Chondrocyte (in vitro differentiated cells): Measurements from ENCODE around the gene ORMDL2. TPM values are rescaled to one million over a fixed set of nuclear protein-coding genes. Genes with fewer than 3 reads are reported as not detected.
A peak's percentile ranks its signal among the peaks of the same experiment; 100 is the strongest.

Experiments used
- DNase-seq: peaks from one replicate; pipeline ENCODE4 v3.0.0; 2021; ENCODE audit warnings: mixed read lengths, low spot score
- H3K27ac Mint-ChIP-seq: one replicate; pipeline ENCODE4 v1.8.0; 2021; ENCODE audit warnings: mild to moderate bottlenecking, moderate library complexity, mixed read lengths; ENCODE audit not compliant: unreplicated experiment
- H3K27me3 Mint-ChIP-seq: 2 replicates; pipeline ENCODE4 v1.8.0; 2021; ENCODE audit warnings: low read depth, mixed read lengths
- H3K36me3 Mint-ChIP-seq: 2 replicates; pipeline ENCODE4 v1.8.0; 2021; ENCODE audit warnings: low read depth, mixed read lengths
- H3K4me1 Mint-ChIP-seq: 2 replicates; pipeline ENCODE4 v1.8.0; 2021; ENCODE audit warnings: low read depth, mild to moderate bottlenecking, mixed read lengths
- H3K4me3 Mint-ChIP-seq: one replicate; pipeline ENCODE4 v1.8.0; 2021; ENCODE audit warnings: mild to moderate bottlenecking, moderate library complexity, mixed read lengths; ENCODE audit not compliant: unreplicated experiment
- H3K9me3 Mint-ChIP-seq: 2 replicates; pipeline ENCODE4 v1.8.0; 2021; ENCODE audit warnings: low read depth, mixed read lengths
- total RNA-seq: library from RNA; stranded (reverse); gene quantifications from 3 replicates; pipeline ENCODE4 v1.2.1, GENCODE V29; 2021
- TF ChIP-seq, protein P1 (sequence below): fragments of 200-600 bp; sonication (generic); IDR thresholded peaks from 2 replicates; pipeline ENCODE4 v1.5.0; 2021; ENCODE audit warnings: antibody characterized with exemption, mild to moderate bottlenecking, moderate library complexity

ORMDL2 gene
- total RNA-seq, 1 donor from 2014 or later: 31.4 TPM

DNA sequence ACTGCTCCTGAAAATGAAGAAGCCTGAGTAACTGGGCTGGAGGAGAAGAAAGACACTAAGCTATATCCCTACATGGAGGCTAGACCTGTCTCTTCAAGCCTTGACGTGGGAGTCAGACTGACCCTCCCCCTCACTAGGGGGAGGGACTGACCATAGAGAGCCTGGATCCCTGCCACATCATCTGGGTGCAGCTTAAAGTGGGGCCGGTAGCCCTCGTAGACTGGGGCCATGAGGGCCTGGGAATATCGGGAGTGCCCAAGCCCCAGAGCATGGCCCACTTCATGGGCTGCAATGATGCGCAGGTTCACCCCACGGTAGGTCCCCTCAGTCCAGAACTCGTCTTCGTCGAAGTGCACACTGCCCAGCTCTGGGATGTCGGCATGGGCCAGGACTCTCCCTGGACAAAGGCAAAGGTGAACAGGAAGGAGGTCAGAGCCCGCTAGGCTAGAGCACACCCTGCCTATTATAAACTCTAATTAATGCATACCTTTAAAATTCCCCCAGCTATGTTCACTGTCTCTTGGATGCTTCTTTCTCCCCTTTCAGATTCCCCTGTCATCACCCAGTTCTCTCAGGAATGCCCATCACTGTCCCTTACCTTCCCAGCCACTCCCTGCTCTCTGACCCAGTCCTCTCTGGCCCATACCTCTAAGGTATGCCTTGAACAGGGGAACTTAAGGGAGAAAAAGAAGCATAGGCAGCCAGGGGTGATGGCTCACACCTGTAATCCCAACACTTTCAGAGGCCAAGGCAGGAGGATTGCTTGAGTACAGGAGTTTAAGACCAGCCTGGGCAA lies 21.7 kb downstream of the ORMDL2 start:
- Mint-ChIP-seq H3K9me3 (no peaks in the 10 kb centered on the region), H3K27me3 (no peaks in the 10 kb centered on the region), H3K4me3 (no peak overlapping the region), H3K27ac (no peak overlapping the region), H3K36me3 (peaks cover 2% of the 10 kb centered on the region), H3K4me1 (peaks cover 22% of the 10 kb centered on the region)
- TF ChIP-seq, protein P1, sequence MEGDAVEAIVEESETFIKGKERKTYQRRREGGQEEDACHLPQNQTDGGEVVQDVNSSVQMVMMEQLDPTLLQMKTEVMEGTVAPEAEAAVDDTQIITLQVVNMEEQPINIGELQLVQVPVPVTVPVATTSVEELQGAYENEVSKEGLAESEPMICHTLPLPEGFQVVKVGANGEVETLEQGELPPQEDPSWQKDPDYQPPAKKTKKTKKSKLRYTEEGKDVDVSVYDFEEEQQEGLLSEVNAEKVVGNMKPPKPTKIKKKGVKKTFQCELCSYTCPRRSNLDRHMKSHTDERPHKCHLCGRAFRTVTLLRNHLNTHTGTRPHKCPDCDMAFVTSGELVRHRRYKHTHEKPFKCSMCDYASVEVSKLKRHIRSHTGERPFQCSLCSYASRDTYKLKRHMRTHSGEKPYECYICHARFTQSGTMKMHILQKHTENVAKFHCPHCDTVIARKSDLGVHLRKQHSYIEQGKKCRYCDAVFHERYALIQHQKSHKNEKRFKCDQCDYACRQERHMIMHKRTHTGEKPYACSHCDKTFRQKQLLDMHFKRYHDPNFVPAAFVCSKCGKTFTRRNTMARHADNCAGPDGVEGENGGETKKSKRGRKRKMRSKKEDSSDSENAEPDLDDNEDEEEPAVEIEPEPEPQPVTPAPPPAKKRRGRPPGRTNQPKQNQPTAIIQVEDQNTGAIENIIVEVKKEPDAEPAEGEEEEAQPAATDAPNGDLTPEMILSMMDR: no peak
- no peak for DNase-seq

DNA sequence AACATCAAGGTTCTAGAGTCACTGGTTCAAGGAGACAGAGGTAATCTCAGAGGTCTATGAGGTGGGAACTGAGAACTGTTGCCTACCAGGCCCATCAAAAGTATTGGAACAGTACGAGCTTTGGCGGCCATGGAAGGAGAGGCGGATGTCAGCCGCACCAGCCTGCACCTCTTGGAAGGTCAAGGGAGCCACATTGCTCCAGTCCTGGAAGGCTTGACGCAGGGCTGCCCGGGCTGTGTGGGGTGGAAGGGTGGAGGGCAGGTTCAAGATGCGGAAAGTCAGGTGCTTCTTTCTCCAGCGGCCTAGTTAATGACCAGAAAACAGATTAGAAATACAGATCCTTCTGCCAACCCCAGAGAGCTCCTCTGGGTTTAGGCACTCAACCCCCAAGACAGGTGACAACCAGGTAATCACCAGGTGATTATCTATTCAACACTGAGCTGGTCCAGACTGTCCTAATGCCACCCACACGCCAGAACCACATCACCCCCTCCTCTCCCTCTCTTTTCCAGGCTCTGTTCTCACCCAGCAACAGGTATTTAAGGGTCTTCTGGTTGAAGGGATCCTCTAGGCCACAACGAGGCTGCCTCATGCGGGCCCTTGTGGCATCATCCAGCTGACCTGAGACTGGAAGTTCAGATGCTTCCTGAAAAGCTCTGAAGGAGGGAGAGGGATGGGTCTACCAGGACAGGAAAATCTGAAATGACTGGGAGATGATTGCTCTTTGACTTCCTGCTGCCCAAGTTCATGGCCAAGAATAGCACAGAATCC lies 22.9 kb downstream of the ORMDL2 start:
- Mint-ChIP-seq H3K36me3 (peaks cover 2% of the 10 kb centered on the region), H3K4me3 (no peak overlapping the region), H3K4me1 (peaks cover 30% of the 10 kb centered on the region), H3K27ac (no peak overlapping the region), H3K9me3 (no peaks in the 10 kb centered on the region), H3K27me3 (no peaks in the 10 kb centered on the region)
- no peak for DNase-seq
- TF ChIP-seq, protein P1: no peak

DNA sequence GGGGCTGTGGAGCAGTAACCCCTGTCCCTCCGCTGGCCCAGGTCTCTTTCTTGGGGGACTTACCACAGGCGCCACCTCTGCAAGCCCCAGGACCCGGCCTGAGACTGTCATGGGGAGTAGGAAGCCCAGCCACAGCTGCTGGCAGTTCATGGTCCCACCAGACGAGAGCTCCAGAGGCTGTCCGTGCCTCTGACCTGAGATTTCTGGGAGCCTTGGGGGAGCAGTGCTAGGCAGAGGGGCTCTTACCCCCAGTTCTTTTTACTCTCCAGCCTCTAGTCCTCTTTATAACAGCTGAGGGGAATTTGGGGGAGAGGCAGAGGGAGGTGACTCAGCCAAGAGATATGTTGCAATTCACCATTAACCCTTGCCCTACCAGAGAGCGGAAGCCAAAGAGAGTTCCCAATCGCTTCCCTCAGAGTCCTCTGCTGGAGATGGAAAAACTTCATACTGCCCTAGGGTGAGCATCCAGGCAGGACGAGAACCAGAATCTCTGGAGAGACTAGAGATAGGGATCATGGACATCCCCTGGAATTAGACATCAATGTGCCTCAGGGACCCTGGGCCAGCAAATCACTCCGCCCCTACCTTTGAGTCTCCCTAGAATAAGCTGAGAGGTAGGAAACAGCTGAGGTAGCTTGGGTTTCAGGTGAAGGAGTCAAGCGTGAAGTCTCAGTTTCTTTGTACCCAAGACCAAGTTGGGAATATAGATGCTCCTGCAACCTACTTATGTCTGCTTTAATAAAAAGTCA lies 25.0 kb downstream of the ORMDL2 start, which contains the start of gene MMP19:
TSS of gene MMP19 (minus strand) at position 256 of the 749 bp plus-strand sequence. CDS start at position 150, 106 bp downstream.
- TF ChIP-seq, protein P1: peak; percentile 42
- Mint-ChIP-seq H3K9me3 (no peaks in the 10 kb centered on the region), H3K36me3 (peaks cover 2% of the 10 kb centered on the region), H3K27ac (peak within 1 kb of the TSS; percentile 69), H3K4me3 (peak within 1 kb of the TSS; percentile 73), H3K4me1 (peaks cover 51% of the 10 kb centered on the region), H3K27me3 (no peaks in the 10 kb centered on the region)
- no peak for DNase-seq

DNA sequence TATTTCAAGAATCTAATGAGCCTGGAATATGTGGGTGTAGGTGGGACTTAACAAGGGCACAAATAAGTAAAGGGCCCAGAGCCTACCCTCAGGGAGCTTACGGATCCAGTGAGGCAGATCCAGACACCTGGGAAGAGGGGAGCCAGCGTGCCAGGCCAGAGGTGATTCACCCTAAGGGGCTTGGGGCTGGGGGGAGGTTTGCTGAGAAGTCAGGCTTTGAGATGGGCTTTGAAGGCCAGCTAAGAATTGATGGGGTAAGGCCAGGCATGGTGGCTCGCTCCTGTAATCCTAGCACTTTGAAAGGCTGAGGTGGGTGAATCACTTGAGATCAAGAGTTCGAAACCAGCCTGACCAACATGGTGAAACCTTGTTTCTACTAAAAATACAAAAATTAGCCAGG lies 25.6 kb downstream of the ORMDL2 start:
- Mint-ChIP-seq H3K4me3 (no peak overlapping the region), H3K27me3 (no peaks in the 10 kb centered on the region), H3K36me3 (no peaks in the 10 kb centered on the region), H3K4me1 (peaks cover 56% of the 10 kb centered on the region), H3K9me3 (no peaks in the 10 kb centered on the region), H3K27ac (peak overlapping the region; percentile 12)
- DNase-seq: no peak
- TF ChIP-seq, protein P1: no peak

DNA sequence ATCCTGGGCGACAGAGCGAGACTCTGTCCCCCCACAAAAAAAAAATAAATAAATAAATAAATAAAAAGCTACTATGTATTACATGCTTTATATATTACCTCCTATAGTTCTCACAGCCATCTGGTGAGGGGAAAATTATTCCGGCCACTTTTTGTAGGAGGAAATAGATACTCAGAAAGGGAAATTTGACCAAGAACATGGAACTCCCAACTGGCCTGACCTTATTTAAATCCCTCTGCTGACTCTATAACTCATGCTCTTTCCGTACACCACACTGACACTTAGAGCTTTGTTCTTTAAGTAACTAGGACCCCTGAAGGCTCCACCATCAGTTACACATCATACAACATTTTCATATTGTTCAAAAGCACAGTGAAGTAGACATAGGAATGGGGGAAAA lies 27.1 kb downstream of the ORMDL2 start:
- no peak overlapping the region for H3K27ac Mint-ChIP-seq
- no peak overlapping the region for H3K4me3 Mint-ChIP-seq
- DNase-seq: no peak
- no peaks in the 10 kb centered on the region for H3K9me3 Mint-ChIP-seq
- H3K36me3 Mint-ChIP-seq: no peaks in the 10 kb centered on the region
- peaks cover 70% of the 10 kb centered on the region for H3K4me1 Mint-ChIP-seq
- H3K27me3 Mint-ChIP-seq: no peaks in the 10 kb centered on the region
- TF ChIP-seq, protein P1: no peak
